CD4-positive, CD25-positive, alpha-beta regulatory T cell (primary cell): ENCODE data around the gene GNAS. TPM values are rescaled to one million over a fixed set of nuclear protein-coding genes. Genes with fewer than 3 reads are reported as not detected.
A peak's percentile ranks its signal among the peaks of the same experiment; 100 is the strongest.

ENCODE experiments used
- ATAC-seq, 2 donors: fragments of 150-1000 bp; cut with Tn5 transposase; one replicate each; pipeline ENCODE4 v1.10.0; 2021; ENCODE audit warnings: low read depth in 2 of 2, moderate number of reproducible peaks in 2 of 2, moderate library complexity in 1 of 2
- DNase-seq, 3 donors: peaks; one replicate each; pipeline versions ENCODE4 v3.0.0 to v3.0.0-alpha.2; 2012 to 2022; ENCODE audit warnings: mixed read lengths in 1 of 3
- H3K27ac ChIP-seq: one replicate; pipeline ENCODE4 v1.7.0; 2013; ENCODE audit warnings: mild to moderate bottlenecking, low read length; ENCODE audit not compliant: insufficient read depth, poor library complexity, severe bottlenecking
- H3K27me3 ChIP-seq: one replicate; pipeline ENCODE4 v1.7.0; 2013; ENCODE audit warnings: low read length; ENCODE audit not compliant: control insufficient read depth, insufficient read depth
- H3K36me3 ChIP-seq: one replicate; pipeline ENCODE4 v1.7.0; 2013; ENCODE audit warnings: mild to moderate bottlenecking, low read length, moderate library complexity; ENCODE audit not compliant: control insufficient read depth, insufficient read depth
- H3K4me1 ChIP-seq: 2 replicates; pipeline ENCODE4 v1.7.0; 2013; ENCODE audit warnings: mild to moderate bottlenecking, low read length; ENCODE audit not compliant: insufficient read depth, control insufficient read depth, poor library complexity, severe bottlenecking
- H3K4me3 ChIP-seq: one replicate; pipeline ENCODE4 v1.7.0; 2013; ENCODE audit warnings: low read depth, mild to moderate bottlenecking, low read length, moderate library complexity
- H3K9me3 ChIP-seq, 2 experiments: 1 replicate in 1 of 2; 2 replicates in 1 of 2; pipeline ENCODE4 v1.7.0; 2013; ENCODE audit warnings: low read length in 2 of 2, mild to moderate bottlenecking in 1 of 2, moderate library complexity in 1 of 2; ENCODE audit not compliant: control insufficient read depth in 2 of 2
- H3K27ac Mint-ChIP-seq, 3 donors: one replicate each; pipeline ENCODE4 v1.8.0; 2020 to 2022; ENCODE audit warnings: mild to moderate bottlenecking in 3 of 3, mixed read lengths in 3 of 3, moderate library complexity in 2 of 3
- H3K27me3 Mint-ChIP-seq: one replicate; pipeline ENCODE4 v1.8.0; 2022; ENCODE audit warnings: mild to moderate bottlenecking, mixed read lengths
- H3K36me3 Mint-ChIP-seq: one replicate; pipeline ENCODE4 v1.8.0; 2020; ENCODE audit warnings: mixed read lengths
- H3K4me1 Mint-ChIP-seq, 4 donors: one replicate each; pipeline ENCODE4 v1.8.0; 2020 to 2022; ENCODE audit warnings: mixed read lengths in 4 of 4, mild to moderate bottlenecking in 1 of 4
- H3K4me3 Mint-ChIP-seq, 4 donors: one replicate each; pipeline ENCODE4 v1.8.0; 2020 to 2022; ENCODE audit warnings: mild to moderate bottlenecking in 4 of 4, mixed read lengths in 4 of 4, moderate library complexity in 3 of 4
- H3K9me3 Mint-ChIP-seq, 7 donors: one replicate each; pipeline ENCODE4 v1.8.0; 2020 to 2022; ENCODE audit warnings: mixed read lengths in 7 of 7, mild to moderate bottlenecking in 3 of 7, moderate library complexity in 2 of 7
- polyA plus RNA-seq, 4 donors: library from polyadenylated mRNA; unstranded; fragments of 300-500 nt; fragmentation: Illumina TruSeq; gene quantifications; one replicate each; pipeline ENCODE4 v1.2.3, GENCODE V29; 2021
- total RNA-seq: library from RNA; stranded (reverse); gene quantifications from one replicate; pipeline ENCODE4 v1.2.3, GENCODE V29; 2022

GNAS gene
- total and polyA plus RNA-seq, 5 donors from 2014 or later: 127 to 890 (median 165) TPM

- Histone ChIP-seq H3K9me3 (no peaks in the 10 kb centered on the region), H3K4me3 (no peak overlapping the region), H3K36me3 (no peaks in the 10 kb centered on the region), H3K4me1 (no peaks in the 10 kb centered on the region), H3K27ac (no peak overlapping the region), H3K27me3 (peaks cover 9% of the 10 kb centered on the region)
- ATAC-seq (no peak), DNase-seq (no peak)
- Mint-ChIP-seq H3K4me3 (no peak overlapping the region), H3K27ac (peak overlapping the region in 1 of 3 donors; percentile 9), H3K27me3 (peaks cover 21% of the 10 kb centered on the region), H3K36me3 (no peaks in the 10 kb centered on the region), H3K9me3 (no peaks in the 10 kb centered on the region), H3K4me1 (no peaks in the 10 kb centered on the region)
Measured at GRCh38 chr20:58927490-58928061, 75.1 kb downstream of the GNAS start.

GRCh38 chr20:58930496-58930895 is 78.0 kb downstream of the GNAS start:
- peaks cover 37% of the 10 kb centered on the region for H3K27me3 Mint-ChIP-seq
- DNase-seq (no peak), ATAC-seq (no peak)
- H3K9me3 Mint-ChIP-seq: no peaks in the 10 kb centered on the region
- Histone ChIP-seq H3K4me3 (no peak overlapping the region), H3K4me1 (no peaks in the 10 kb centered on the region), H3K27ac (no peak overlapping the region), H3K36me3 (no peaks in the 10 kb centered on the region), H3K27me3 (peaks cover 9% of the 10 kb centered on the region), H3K9me3 (no peaks in the 10 kb centered on the region)
- H3K4me3 Mint-ChIP-seq: no peak overlapping the region
- no peak overlapping the region for H3K27ac Mint-ChIP-seq
- no peaks in the 10 kb centered on the region for H3K4me1 Mint-ChIP-seq
- no peaks in the 10 kb centered on the region for H3K36me3 Mint-ChIP-seq

DNA sequence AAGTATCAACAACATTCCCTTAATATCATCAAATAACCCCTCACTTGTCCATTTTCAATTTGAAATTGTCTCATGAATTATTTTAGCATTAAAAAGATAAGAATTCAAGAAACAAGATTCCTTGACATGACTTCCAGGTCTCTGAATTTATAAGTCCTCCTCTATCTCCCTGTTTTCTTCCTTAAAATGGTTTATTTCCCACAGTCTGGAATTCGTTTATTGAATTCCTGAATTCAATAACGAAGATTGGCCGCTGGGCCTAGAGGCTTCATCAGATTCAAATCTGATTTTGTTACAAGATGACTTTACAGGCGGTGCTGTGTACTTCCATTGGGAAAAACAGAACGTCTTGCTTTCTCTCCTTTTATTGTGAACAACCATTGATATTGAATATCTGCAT is 79.7 kb downstream of the GNAS start:
- Mint-ChIP-seq H3K4me1 (no peaks in the 10 kb centered on the region), H3K4me3 (no peak overlapping the region), H3K27me3 (peaks cover 50% of the 10 kb centered on the region), H3K9me3 (peaks cover 0 to 7% (median 3%) of the 10 kb centered on the region in 7 donors), H3K27ac (no peak overlapping the region), H3K36me3 (no peaks in the 10 kb centered on the region)
- Histone ChIP-seq H3K27ac (no peak overlapping the region), H3K36me3 (no peaks in the 10 kb centered on the region), H3K9me3 (no peaks in the 10 kb centered on the region), H3K27me3 (peaks cover 9% of the 10 kb centered on the region), H3K4me1 (no peaks in the 10 kb centered on the region), H3K4me3 (no peak overlapping the region)
- ATAC-seq (no peak), DNase-seq (no peak)

DNA sequence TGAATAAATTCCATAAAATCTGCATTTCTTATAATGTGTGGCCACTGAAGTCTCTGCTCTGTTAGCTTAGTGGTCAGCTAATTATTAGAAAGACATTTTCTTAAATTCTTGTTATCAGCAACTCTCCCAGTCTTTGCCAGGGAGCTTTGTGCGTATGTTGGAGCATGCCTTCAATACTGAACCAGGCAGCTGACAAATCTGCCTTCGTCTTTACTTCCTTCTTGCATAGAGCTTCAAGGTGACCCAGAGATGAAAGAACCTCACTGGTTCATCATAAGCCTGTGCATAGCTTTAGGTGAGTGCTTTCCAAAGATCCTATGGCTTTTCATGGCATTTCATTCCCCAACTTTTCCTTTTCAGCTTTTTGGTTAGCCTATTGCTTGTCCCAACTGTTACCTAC is 85.6 kb downstream of the GNAS start:
- DNase-seq (no peak), ATAC-seq (no peak)
- H3K27ac Mint-ChIP-seq: no peak overlapping the region
- H3K4me1 Mint-ChIP-seq: no peaks in the 10 kb centered on the region
- H3K4me3 ChIP-seq: no peak overlapping the region
- H3K9me3 ChIP-seq: no peaks in the 10 kb centered on the region
- no peak overlapping the region for H3K4me3 Mint-ChIP-seq
- no peaks in the 10 kb centered on the region for H3K4me1 ChIP-seq
- peaks cover 13% of the 10 kb centered on the region for H3K27me3 ChIP-seq
- H3K9me3 Mint-ChIP-seq: peaks cover 0 to 7% (median 3%) of the 10 kb centered on the region in 7 donors
- H3K27me3 Mint-ChIP-seq: peaks cover 75% of the 10 kb centered on the region
- no peak overlapping the region for H3K27ac ChIP-seq
- H3K36me3 ChIP-seq: no peaks in the 10 kb centered on the region
- H3K36me3 Mint-ChIP-seq: no peaks in the 10 kb centered on the region

DNA sequence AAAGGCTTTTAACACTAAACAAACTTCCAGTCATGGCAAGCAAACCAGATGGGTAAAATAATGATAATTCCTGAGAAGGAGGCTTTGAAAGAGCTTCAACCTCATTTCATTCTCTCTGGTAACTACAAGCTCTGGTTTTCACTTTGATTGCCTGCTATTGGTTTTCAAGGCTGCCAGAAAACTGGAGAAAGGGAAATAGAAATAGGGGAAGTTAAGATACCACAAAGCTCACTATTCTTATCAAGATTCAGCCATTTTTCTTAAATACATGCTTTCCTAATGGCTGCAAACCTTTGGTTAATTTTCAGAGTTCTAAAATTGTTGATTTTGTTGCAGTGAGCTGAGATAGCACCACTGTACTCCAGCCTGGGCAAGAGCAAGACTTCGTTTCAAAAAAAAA is 86.0 kb downstream of the GNAS start:
- no peak overlapping the region for H3K27ac Mint-ChIP-seq
- H3K36me3 ChIP-seq: no peaks in the 10 kb centered on the region
- no peak overlapping the region for H3K4me3 ChIP-seq
- H3K36me3 Mint-ChIP-seq: no peaks in the 10 kb centered on the region
- peaks cover 0 to 7% (median 3%) of the 10 kb centered on the region in 7 donors for H3K9me3 Mint-ChIP-seq
- H3K27ac ChIP-seq: no peak overlapping the region
- peaks cover 13% of the 10 kb centered on the region for H3K27me3 ChIP-seq
- peaks cover 74% of the 10 kb centered on the region for H3K27me3 Mint-ChIP-seq
- no peak for ATAC-seq
- no peaks in the 10 kb centered on the region for H3K9me3 ChIP-seq
- no peak overlapping the region for H3K4me3 Mint-ChIP-seq
- DNase-seq: no peak
- H3K4me1 ChIP-seq: no peaks in the 10 kb centered on the region
- no peaks in the 10 kb centered on the region for H3K4me1 Mint-ChIP-seq

- Histone ChIP-seq H3K9me3 (no peaks in the 10 kb centered on the region), H3K4me1 (no peaks in the 10 kb centered on the region), H3K27ac (no peak overlapping the region), H3K4me3 (no peak overlapping the region), H3K27me3 (peaks cover 13% of the 10 kb centered on the region), H3K36me3 (no peaks in the 10 kb centered on the region)
- Mint-ChIP-seq H3K27ac (no peak overlapping the region), H3K9me3 (peaks cover 0 to 1% (median 0%) of the 10 kb centered on the region in 7 donors), H3K36me3 (no peaks in the 10 kb centered on the region), H3K27me3 (peaks cover 56% of the 10 kb centered on the region), H3K4me3 (no peak overlapping the region), H3K4me1 (no peaks in the 10 kb centered on the region)
- ATAC-seq (no peak), DNase-seq (no peak)
Measured at GRCh38 chr20:58941471-58941870, 89.0 kb downstream of the GNAS start.

DNA sequence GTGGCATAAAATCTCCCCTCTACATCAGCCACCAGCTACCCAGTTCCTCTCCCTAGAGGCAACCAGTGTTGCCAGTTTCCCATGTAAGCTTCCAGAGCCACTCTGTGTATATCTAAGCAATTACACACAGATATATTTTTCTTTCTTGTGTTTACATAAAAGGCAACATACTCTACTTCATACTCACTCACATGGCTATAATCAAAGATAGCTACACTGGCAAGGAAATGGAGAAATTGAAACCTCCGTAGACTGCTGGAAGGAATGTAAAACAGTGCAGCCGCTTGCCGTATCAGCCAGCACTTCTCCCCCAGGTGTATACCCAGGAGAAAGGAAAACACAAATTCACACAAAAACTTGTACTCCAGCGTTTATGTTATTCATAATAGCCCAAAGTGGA is 90.0 kb downstream of the GNAS start:
- no peaks in the 10 kb centered on the region for H3K36me3 ChIP-seq
- no peaks in the 10 kb centered on the region for H3K9me3 ChIP-seq
- Mint-ChIP-seq H3K9me3 (peaks cover 0 to 1% (median 0%) of the 10 kb centered on the region in 7 donors), H3K4me1 (no peaks in the 10 kb centered on the region), H3K36me3 (no peaks in the 10 kb centered on the region), H3K27ac (no peak overlapping the region), H3K27me3 (peaks cover 50% of the 10 kb centered on the region), H3K4me3 (no peak overlapping the region)
- DNase-seq (no peak), ATAC-seq (no peak)
- no peak overlapping the region for H3K27ac ChIP-seq
- H3K27me3 ChIP-seq: peaks cover 13% of the 10 kb centered on the region
- H3K4me3 ChIP-seq: no peak overlapping the region
- no peaks in the 10 kb centered on the region for H3K4me1 ChIP-seq

- H3K9me3 ChIP-seq: no peaks in the 10 kb centered on the region
- H3K36me3 ChIP-seq: no peaks in the 10 kb centered on the region
- H3K27me3 ChIP-seq: peaks cover 3% of the 10 kb centered on the region
- no peaks in the 10 kb centered on the region for H3K36me3 Mint-ChIP-seq
- no peaks in the 10 kb centered on the region for H3K4me1 ChIP-seq
- H3K27ac ChIP-seq: no peak overlapping the region
- peaks cover 0 to 1% (median 0%) of the 10 kb centered on the region in 7 donors for H3K9me3 Mint-ChIP-seq
- no peak for ATAC-seq
- H3K27ac Mint-ChIP-seq: no peak overlapping the region
- H3K4me3 ChIP-seq: no peak overlapping the region
- DNase-seq: no peak
- H3K27me3 Mint-ChIP-seq: peaks cover 43% of the 10 kb centered on the region
- no peaks in the 10 kb centered on the region for H3K4me1 Mint-ChIP-seq
- H3K4me3 Mint-ChIP-seq: no peak overlapping the region
Measured at GRCh38 chr20:58944610-58945009, 92.1 kb downstream of the GNAS start.
